Ovary (tissue), 3 donors: Measurements from ENCODE around the gene INTS7.

Experiments
- CTCF ChIP-seq, 3 donors: fragments of 450-650 bp in 2 of 3; fragments of 200-600 bp in 1 of 3; IDR thresholded peaks; one replicate each; pipeline versions ENCODE4 v1.5.1 to v1.8.0; 2016 to 2022; ENCODE audit warnings: antibody characterized with exemption in 3 of 3, mild to moderate bottlenecking in 1 of 3
- POLR2A ChIP-seq: fragments of 450-650 bp; IDR thresholded peaks from one replicate; pipeline ENCODE4 v1.6.1; 2017; ENCODE audit warnings: antibody characterized with exemption, mild to moderate bottlenecking, moderate library complexity
- donor health status: DM: no; HTN: no; CAD: no.

DNA sequence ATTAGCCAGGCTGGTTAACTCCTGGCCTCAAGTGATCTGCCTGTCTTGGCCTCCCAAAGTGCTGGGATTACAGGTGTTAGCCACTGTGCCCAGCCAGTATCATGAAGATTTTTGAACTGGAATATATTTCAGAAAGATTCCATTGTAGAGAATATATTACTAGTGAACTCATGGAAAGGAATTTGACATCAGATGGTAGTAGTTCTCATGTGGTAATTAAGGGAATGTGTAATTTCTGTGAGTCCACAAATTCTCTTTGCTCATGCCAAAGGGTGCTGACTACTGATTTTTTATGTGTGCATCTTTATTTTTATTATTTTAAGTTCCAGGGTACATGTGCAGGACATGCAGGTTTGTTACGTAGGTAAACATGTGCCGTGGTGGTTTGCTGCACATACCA lies 10.6 kb upstream of the INTS7 start:
- no peak for TF ChIP-seq CTCF (IDR thresholded peaks at IDR 0.05)
- TF ChIP-seq POLR2A, result no peak
